Right atrium auricular region (tissue), 2 donors: ENCODE measurements around the gene CDH13. TPM values are rescaled to one million over a fixed set of nuclear protein-coding genes. Genes with fewer than 3 reads are reported as not detected.

ENCODE experiments used
- DNase-seq: peaks from one replicate; pipeline ENCODE4 v3.0.0-alpha.2; 2019; ENCODE audit warnings: low spot score
- H3K27ac ChIP-seq, 2 donors: fragments of 200-600 bp; sonication (generic); 1 replicate in 1 of 2; 2 replicates in 1 of 2; pipeline ENCODE4 v1.5.1; 2016 to 2019
- H3K27me3 ChIP-seq, 2 donors: fragments of 200-600 bp; sonication (generic); one replicate each; pipeline versions ENCODE4 v1.5.1 to v1.6.0; 2017 to 2019
- H3K36me3 ChIP-seq: fragments of 200-600 bp; sonication (generic); one replicate; pipeline ENCODE4 v1.5.1; 2016
- H3K4me1 ChIP-seq, 2 donors: fragments of 200-600 bp; sonication (generic); one replicate each; pipeline versions ENCODE4 v1.5.1 to v1.6.0; 2017 to 2019
- H3K4me3 ChIP-seq, 2 donors: fragments of 200-600 bp; sonication (generic); 1 replicate in 1 of 2; 2 replicates in 1 of 2; pipeline ENCODE4 v1.5.1; 2017 to 2019; ENCODE audit warnings: mild to moderate bottlenecking in 1 of 2, moderate library complexity in 1 of 2
- H3K9me3 ChIP-seq, 2 donors: fragments of 200-600 bp; sonication (generic); one replicate each; pipeline ENCODE4 v1.5.1; 2019
- CTCF ChIP-seq, 2 donors: fragments of 200-600 bp; sonication (generic); IDR thresholded peaks; one replicate each; pipeline ENCODE4 v1.5.1; 2019; ENCODE audit warnings: antibody characterized with exemption in 2 of 2
- total RNA-seq, 2 donors: library from RNA; depleted of rRNA; stranded (reverse); fragments of >200 nt; gene quantifications; one replicate each; pipeline ENCODE4 v1.1.0, GENCODE V29; 2016

CDH13 gene
- total RNA-seq, 2 donors from 2014 or later = 75.4 to 85.9 TPM

- Histone ChIP-seq H3K4me3 (no peak overlapping the region), H3K4me1 (no peaks in the 10 kb centered on the region), H3K27ac (no peak overlapping the region), H3K36me3 (no peaks in the 10 kb centered on the region), H3K27me3 (no peaks in the 10 kb centered on the region), H3K9me3 (no peaks in the 10 kb centered on the region)
- no peak for TF ChIP-seq CTCF (IDR thresholded peaks at IDR 0.05)
- no peak for DNase-seq
Observed at GRCh38 chr16:83447560-83447959, 820.8 kb downstream of the CDH13 start.

DNA sequence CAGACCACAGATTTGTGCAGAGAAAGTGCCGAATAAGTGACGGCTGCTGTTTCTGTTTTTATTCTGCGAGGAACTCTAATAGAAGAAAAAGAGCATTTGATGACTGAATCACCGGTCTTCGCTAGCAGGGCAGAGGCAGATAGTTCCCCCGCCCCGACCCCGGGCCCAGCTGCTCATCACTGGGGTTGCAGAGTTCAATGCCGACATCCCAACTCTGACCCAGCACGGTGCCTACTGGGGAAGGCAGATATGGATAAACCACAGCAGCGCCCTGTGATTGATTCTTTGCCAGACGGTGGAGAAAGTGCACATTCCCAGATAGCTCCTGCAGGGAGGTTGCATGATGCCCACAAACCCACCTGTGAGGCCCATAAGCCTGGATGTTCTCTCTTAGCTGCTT lies 823.1 kb downstream of the CDH13 start:
- Histone ChIP-seq H3K27ac (no peak overlapping the region), H3K27me3 (no peaks in the 10 kb centered on the region), H3K9me3 (no peaks in the 10 kb centered on the region), H3K36me3 (no peaks in the 10 kb centered on the region), H3K4me1 (no peaks in the 10 kb centered on the region), H3K4me3 (no peak overlapping the region)
- no peak for DNase-seq
- no peak for TF ChIP-seq CTCF (IDR thresholded peaks at IDR 0.05)

DNA sequence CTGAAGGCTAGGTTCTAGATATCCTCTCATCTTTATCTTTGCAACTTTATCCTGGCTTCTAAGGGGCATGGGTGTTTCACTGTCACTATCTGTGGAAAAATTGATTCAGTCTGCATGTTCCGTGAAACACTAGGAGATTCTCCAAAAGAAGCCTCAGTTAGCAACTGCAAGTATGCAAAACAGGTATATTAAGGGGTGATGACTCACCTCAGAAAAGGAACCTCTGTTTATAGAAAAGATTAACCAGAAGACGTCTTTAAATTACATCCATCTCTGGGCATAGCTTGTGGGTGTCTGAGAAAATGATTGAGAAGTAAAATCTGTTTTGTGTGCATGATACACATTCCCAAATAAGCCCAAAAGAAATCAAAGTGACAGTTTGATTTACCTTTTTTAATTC lies 827.2 kb downstream of the CDH13 start:
- Histone ChIP-seq H3K27me3 (no peaks in the 10 kb centered on the region), H3K4me3 (no peak overlapping the region), H3K36me3 (no peaks in the 10 kb centered on the region), H3K27ac (no peak overlapping the region), H3K9me3 (no peaks in the 10 kb centered on the region), H3K4me1 (no peaks in the 10 kb centered on the region)
- no peak for DNase-seq
- no peak for TF ChIP-seq CTCF (IDR thresholded peaks at IDR 0.05)

DNA sequence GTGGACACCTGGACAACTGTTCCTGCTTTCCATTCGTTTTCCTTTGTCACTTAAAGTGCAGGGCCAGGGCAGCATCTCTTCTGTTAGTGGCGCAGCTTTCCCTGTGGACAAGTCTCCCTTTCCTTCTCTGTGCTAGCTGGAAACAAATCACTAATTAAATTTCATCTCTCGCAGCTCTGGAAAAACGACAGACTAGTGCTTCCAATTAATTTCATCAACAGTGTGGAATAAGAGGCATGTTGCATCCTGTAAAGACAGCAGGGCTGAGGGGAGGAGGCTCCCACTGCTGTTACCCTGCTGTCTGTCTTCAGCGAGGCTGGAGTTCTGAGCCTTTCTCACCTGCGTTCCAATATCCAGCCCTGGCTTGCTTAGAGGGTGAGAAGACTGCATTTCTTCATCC lies 828.9 kb downstream of the CDH13 start:
- Histone ChIP-seq H3K36me3 (no peaks in the 10 kb centered on the region), H3K9me3 (no peaks in the 10 kb centered on the region), H3K27ac (no peak overlapping the region), H3K4me3 (no peak overlapping the region), H3K4me1 (no peaks in the 10 kb centered on the region), H3K27me3 (no peaks in the 10 kb centered on the region)
- no peak for DNase-seq
- no peak for TF ChIP-seq CTCF (IDR thresholded peaks at IDR 0.05)

DNA sequence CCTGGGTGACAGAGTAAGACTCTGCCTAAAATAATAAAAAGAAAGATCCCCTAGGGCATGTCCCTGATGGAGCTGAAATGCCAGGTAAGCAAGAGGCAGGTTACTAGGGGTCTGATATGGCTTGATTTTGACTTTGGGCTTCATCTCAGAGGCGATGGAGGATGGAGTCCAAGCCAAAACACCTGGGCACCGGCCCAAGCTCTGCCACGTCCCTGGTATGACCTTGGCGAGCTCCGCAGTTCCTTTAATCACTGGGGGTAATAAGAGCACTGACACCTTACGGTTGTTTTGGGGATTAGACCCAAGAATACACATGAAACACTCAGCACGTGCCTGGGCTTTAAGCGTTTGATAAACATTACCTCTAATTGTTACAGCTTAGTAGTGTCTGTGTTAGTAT lies 830.2 kb downstream of the CDH13 start:
- no peak for DNase-seq

More for the DNA sequence above, 830.2 kb downstream of the CDH13 start:
- Histone ChIP-seq H3K4me3 (no peak overlapping the region), H3K9me3 (no peaks in the 10 kb centered on the region), H3K27me3 (no peaks in the 10 kb centered on the region), H3K36me3 (no peaks in the 10 kb centered on the region), H3K27ac (no peak overlapping the region), H3K4me1 (no peaks in the 10 kb centered on the region)
- no peak for TF ChIP-seq CTCF (IDR thresholded peaks at IDR 0.05)
